ENCODE results near the gene DAZ2.
"Not testable (repeated sequence)": the region's sequence is repeated elsewhere in the genome, so short reads cannot be mapped to it uniquely, and the experiment has no call there.

The DAZ2 gene

GRCh38 chrY:23219233-23219632 lies at the start of gene DAZ2:
Gene DAZ2, plus strand, starts transcription at chrY:23219533. Its CDS starts 208 bp downstream, at chrY:23219741.
- not testable (repeated sequence) for H3K9me3 Mint-ChIP-seq; H3K27ac Mint-ChIP-seq; H3K4me1 Mint-ChIP-seq (ENCODE audit: low read depth); H3K4me3 Mint-ChIP-seq; H3K27me3 Mint-ChIP-seq (ENCODE audit: low read depth); H3K36me3 Mint-ChIP-seq (ENCODE audit: low read depth)

- not testable (repeated sequence) for H3K27ac Mint-ChIP-seq; H3K9me3 Mint-ChIP-seq; H3K36me3 Mint-ChIP-seq (ENCODE audit: low read depth); H3K4me1 Mint-ChIP-seq (ENCODE audit: low read depth); H3K4me3 Mint-ChIP-seq; H3K27me3 Mint-ChIP-seq (ENCODE audit: low read depth)
Observed at GRCh38 chrY:23198908-23199307, 20.4 kb upstream of the DAZ2 start, which contains the start of gene DAZ1. Gene DAZ1, minus strand, starts transcription at chrY:23199008. Its CDS starts 208 bp downstream, at chrY:23198800.

- not testable (repeated sequence) for H3K27ac Mint-ChIP-seq
Observed at GRCh38 chrY:23207455-23207854, 11.9 kb upstream of the DAZ2 start.

GRCh38 chrY:23209802-23210495 lies 9.4 kb upstream of the DAZ2 start:
- not testable (repeated sequence) for H3K36me3 Mint-ChIP-seq (ENCODE audit: low read depth); H3K27me3 Mint-ChIP-seq (ENCODE audit: low read depth); H3K27ac Mint-ChIP-seq; H3K9me3 Mint-ChIP-seq; H3K4me1 Mint-ChIP-seq (ENCODE audit: low read depth); H3K4me3 Mint-ChIP-seq

More at GRCh38 chrY:23207455-23207854, 11.9 kb upstream of the DAZ2 start:
- not testable (repeated sequence) for H3K36me3 Mint-ChIP-seq (ENCODE audit: low read depth); H3K27me3 Mint-ChIP-seq (ENCODE audit: low read depth); H3K4me1 Mint-ChIP-seq (ENCODE audit: low read depth); H3K9me3 Mint-ChIP-seq; H3K4me3 Mint-ChIP-seq

GRCh38 chrY:23210681-23211080 lies 8.7 kb upstream of the DAZ2 start:
- H3K36me3 Mint-ChIP-seq (ENCODE audit: low read depth); H3K27me3 Mint-ChIP-seq (ENCODE audit: low read depth); H3K27ac Mint-ChIP-seq; H3K4me3 Mint-ChIP-seq; H3K4me1 Mint-ChIP-seq (ENCODE audit: low read depth); H3K9me3 Mint-ChIP-seq: not testable (repeated sequence)

All from T-helper 1 cell treated with Interleukin-12 subunit alpha and Interleukin-12 subunit beta and Interleukin-4 antibody, amounts not matched to agents 30 μg/mL and 1 μg/mL, for 36 hours (primary cell).